Panc1 (cell line): ENCODE measurements around the gene TRNP1. TPM values are rescaled to one million over a fixed set of nuclear protein-coding genes. Genes with fewer than 3 reads are reported as not detected.

Source experiments
- ATAC-seq: fragments of 200-7000 bp; cut with Tn5 transposase; 2 replicates; pipeline ENCODE4 v1.9.1; 2020; ENCODE audit warnings: mild to moderate bottlenecking, moderate library complexity
- BruUV-seq: library from RNA; stranded (reverse); fragments of 400-500 nt; replicated peaks from 2 replicates; lab custom pipeline; 2021; lab: Mats Ljungman, UMichigan
- CTCF ChIA-PET: fragments of 300-600 bp; sonication (Branson Sonifier 250); formaldehyde crosslinking; loops from one replicate; lab custom pipeline; 2022; ENCODE audit warnings: antibody characterized with exemption; lab: Charles Lee
- POLR2A ChIA-PET: fragments of 300-600 bp; sonication (Branson Sonifier 250); formaldehyde crosslinking; loops from one replicate; lab custom pipeline; 2022; ENCODE audit warnings: antibody characterized with exemption; lab: Charles Lee
- DNase-seq: peaks from one replicate; pipeline ENCODE4 v3.0.0-alpha.2; 2010; ENCODE audit warnings: low read depth, low spot score
- H3K27ac ChIP-seq: 2 replicates; pipeline ENCODE4 v1.5.1; 2011; ENCODE audit warnings: mild to moderate bottlenecking, low read length, inconsistent platforms
- H3K27me3 ChIP-seq: fragments of 200-500 bp; sonication (Bioruptor generic); 2 replicates; pipeline ENCODE4 v1.6.0; 2014; ENCODE audit warnings: low read length, inconsistent platforms; ENCODE audit not compliant: control insufficient read depth, insufficient read depth
- H3K36me3 ChIP-seq: fragments of 200-500 bp; sonication (Bioruptor generic); 2 replicates; pipeline ENCODE4 v1.5.1; 2014; ENCODE audit warnings: inconsistent platforms, mild to moderate bottlenecking, low read length, moderate library complexity; ENCODE audit not compliant: control insufficient read depth, insufficient read depth
- H3K4me1 ChIP-seq: 2 replicates; pipeline ENCODE4 v1.5.1; 2011; ENCODE audit warnings: inconsistent platforms, mild to moderate bottlenecking, low read length, moderate library complexity; ENCODE audit not compliant: control insufficient read depth, insufficient read depth
- H3K4me3 ChIP-seq, 2 experiments: 2 replicates each; pipeline ENCODE4 v1.5.1; 2011 to 2012; ENCODE audit warnings: low read depth in 2 of 2, low read length in 2 of 2, mild to moderate bottlenecking in 2 of 2, inconsistent platforms in 1 of 2, moderate library complexity in 1 of 2
- H3K9me3 ChIP-seq: fragments of 200-500 bp; sonication (Bioruptor generic); 2 replicates; pipeline ENCODE4 v1.5.1; 2014; ENCODE audit warnings: low read depth, mild to moderate bottlenecking, inconsistent platforms, low read length, moderate library complexity; ENCODE audit not compliant: control insufficient read depth, insufficient read depth
- POLR2AphosphoS5 ChIP-seq: IDR thresholded peaks from 2 replicates; pipeline ENCODE4 v1.6.1; 2012; ENCODE audit warnings: mild to moderate bottlenecking, low read depth, low read length, moderate library complexity
- REST ChIP-seq, 2 experiments: IDR thresholded peaks; 2 replicates each; pipeline ENCODE4 v1.6.1; 2011 to 2012; ENCODE audit warnings: low read depth in 2 of 2, control low read depth in 1 of 2, low read length in 1 of 2, mild to moderate bottlenecking in 1 of 2, moderate library complexity in 1 of 2; ENCODE audit not compliant: insufficient read depth in 1 of 2
- SIN3A ChIP-seq: IDR thresholded peaks from 2 replicates; pipeline ENCODE4 v1.6.1; 2012; ENCODE audit warnings: low read depth, mild to moderate bottlenecking, low read length, moderate library complexity, borderline replicate concordance; ENCODE audit not compliant: insufficient read depth
- TCF7L2 ChIP-seq: IDR thresholded peaks from 2 replicates; pipeline ENCODE4 v1.6.1; 2011; ENCODE audit warnings: mild to moderate bottlenecking, low read depth, low read length, inconsistent platforms
- in situ Hi-C: cut with HindIII; loops from 2 replicates; pipeline ENCODE4 v1.10.0; 2016; ENCODE audit warnings: low sequenced_read_pairs, low pct_unique_long_range_greater_than_20kb
- intact Hi-C: fragments of 100-400 bp; cut with micrococcal nuclease; formaldehyde crosslinking; loops from one replicate; pipeline ENCODE4 v1.10.0; 2022; ENCODE audit not compliant: unreplicated experiment
- total RNA-seq: library from RNA; stranded (reverse); gene quantifications from one replicate; pipeline ENCODE4 v1.2.1, GENCODE V29; 2021; ENCODE audit not compliant: unreplicated experiment
- TF ChIP-seq, protein P1 (sequence below): fragments of 450-650 bp; IDR thresholded peaks from 2 replicates; pipeline ENCODE4 v1.5.1; 2017; ENCODE audit warnings: mild to moderate bottlenecking

TRNP1 gene
- total RNA-seq, 1 experiment from 2014 or later, result 81.2 TPM

- in situ Hi-C loops, result no loop called here
- POLR2A ChIA-PET, result no interaction called here
- H3K27me3 ChIP-seq, result no peaks in the 10 kb centered on the region
- intact Hi-C loops, result no loop called here
- H3K4me1 ChIP-seq, result 0 out of 2 replicates have a peak, but pooled peaks cover 3% of the 10 kb centered on the region
- ATAC-seq (peak; percentile 42; the same call in 1 of the 2 replicates), DNase-seq (no peak)
- no peak overlapping the region for H3K4me3 ChIP-seq
- no peaks in the 10 kb centered on the region for H3K9me3 ChIP-seq
- no peaks in the 10 kb centered on the region for H3K36me3 ChIP-seq
- no TSS peak for BruUV-seq
- no peak for TF ChIP-seq POLR2AphosphoS5
- TF ChIP-seq TCF7L2, result no peak
- TF ChIP-seq SIN3A, result no peak
- no peak for TF ChIP-seq REST (IDR thresholded peaks at IDR 0.05; ENCODE audit: insufficient read depth in 1 of 2, low read depth in 2 of 2, low read length in 1 of 2)
- TF ChIP-seq, protein P1, sequence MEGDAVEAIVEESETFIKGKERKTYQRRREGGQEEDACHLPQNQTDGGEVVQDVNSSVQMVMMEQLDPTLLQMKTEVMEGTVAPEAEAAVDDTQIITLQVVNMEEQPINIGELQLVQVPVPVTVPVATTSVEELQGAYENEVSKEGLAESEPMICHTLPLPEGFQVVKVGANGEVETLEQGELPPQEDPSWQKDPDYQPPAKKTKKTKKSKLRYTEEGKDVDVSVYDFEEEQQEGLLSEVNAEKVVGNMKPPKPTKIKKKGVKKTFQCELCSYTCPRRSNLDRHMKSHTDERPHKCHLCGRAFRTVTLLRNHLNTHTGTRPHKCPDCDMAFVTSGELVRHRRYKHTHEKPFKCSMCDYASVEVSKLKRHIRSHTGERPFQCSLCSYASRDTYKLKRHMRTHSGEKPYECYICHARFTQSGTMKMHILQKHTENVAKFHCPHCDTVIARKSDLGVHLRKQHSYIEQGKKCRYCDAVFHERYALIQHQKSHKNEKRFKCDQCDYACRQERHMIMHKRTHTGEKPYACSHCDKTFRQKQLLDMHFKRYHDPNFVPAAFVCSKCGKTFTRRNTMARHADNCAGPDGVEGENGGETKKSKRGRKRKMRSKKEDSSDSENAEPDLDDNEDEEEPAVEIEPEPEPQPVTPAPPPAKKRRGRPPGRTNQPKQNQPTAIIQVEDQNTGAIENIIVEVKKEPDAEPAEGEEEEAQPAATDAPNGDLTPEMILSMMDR, result no peak
- no peak overlapping the region for H3K27ac ChIP-seq
- CTCF ChIA-PET, result no interaction called here
Observed at GRCh38 chr1:26972390-26972789, 21.1 kb upstream of the TRNP1 start.

DNA sequence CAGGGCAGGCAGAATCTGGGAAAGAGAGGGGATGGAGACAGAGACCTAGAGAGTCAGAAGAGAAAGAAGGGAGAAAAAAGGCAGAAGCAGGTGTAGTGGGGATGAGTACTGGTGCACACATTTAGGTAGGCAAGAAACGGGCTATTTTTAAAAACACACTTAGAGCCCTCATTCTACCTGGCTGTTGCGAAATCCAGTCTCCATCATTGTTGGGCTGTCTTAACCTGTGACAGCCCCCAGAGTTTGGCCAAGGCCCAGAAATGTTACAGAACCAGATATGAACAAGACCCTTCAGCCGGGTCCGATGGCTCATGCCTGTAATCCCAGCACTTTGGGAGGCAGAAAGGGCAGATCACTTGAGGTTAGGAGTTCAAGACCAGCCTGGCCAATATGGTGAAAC, 20.7 kb upstream of the TRNP1 start:
- ChIA-PET CTCF (no interaction called here), POLR2A (no interaction called here)
- no peak for DNase-seq
- in situ Hi-C loops, result no loop called here
- TF ChIP-seq, protein P1, result no peak
- TF ChIP-seq SIN3A (no peak), TCF7L2 (no peak), REST (IDR thresholded peaks at IDR 0.05; ENCODE audit: insufficient read depth in 1 of 2, low read depth in 2 of 2, low read length in 1 of 2) (no peak), POLR2AphosphoS5 (no peak)
- Histone ChIP-seq H3K36me3 (no peaks in the 10 kb centered on the region), H3K27ac (no peak overlapping the region), H3K4me1 (0 out of 2 replicates have a peak, but pooled peaks cover 3% of the 10 kb centered on the region), H3K9me3 (no peaks in the 10 kb centered on the region), H3K4me3 (no peak overlapping the region), H3K27me3 (no peaks in the 10 kb centered on the region)
- BruUV-seq, result no TSS peak
- ATAC-seq, result no peak
- intact Hi-C loops, result no loop called here
